Measurements from ENCODE around the gene ITGA8. TPM values are rescaled to one million over a fixed set of nuclear protein-coding genes. Genes with fewer than 3 reads are reported as not detected.

Gene ITGA8
- total RNA-seq, 3 donors from 2014 or later (not counting 1 experiment from before 2014, with no cell fraction given) = not detected

GRCh38 chr10:15738270-15738925, 18.7 kb upstream of the ITGA8 start:
- Mint-ChIP-seq H3K27ac (no peak overlapping the region), H3K9me3 (no peaks in the 10 kb centered on the region), H3K4me3 (no peak overlapping the region), H3K36me3 (no peaks in the 10 kb centered on the region), H3K27me3 (ENCODE audit: low read depth in 2 of 2) (peaks cover 0 to 15% of the 10 kb centered on the region in 2 donors), H3K4me1 (no peaks in the 10 kb centered on the region)
- WGBS (ENCODE audit: insufficient coverage) = 89% methylated on average over 10 of the region's 10 CpGs
- Histone ChIP-seq H3K9me3 (ENCODE audit: control insufficient read depth, insufficient read depth, low read length) (no peaks in the 10 kb centered on the region), H3K4me3 (ENCODE audit: low read length) (no peak overlapping the region), H3K4me1 (ENCODE audit: control insufficient read depth, insufficient read depth, low read length) (no peaks in the 10 kb centered on the region), H3K27ac (ENCODE audit: low read length) (no peak overlapping the region), H3K27me3 (ENCODE audit: control insufficient read depth, insufficient read depth, low read length) (no peaks in the 10 kb centered on the region), H3K36me3 (ENCODE audit: control insufficient read depth, insufficient read depth, low read length) (no peaks in the 10 kb centered on the region)
- no peak for TF ChIP-seq CTCF (IDR thresholded peaks at IDR 0.05)
- ATAC-seq (no peak), DNase-seq (no peak)
- intact Hi-C loops (cut with micrococcal nuclease) = no loop called here

- H3K4me1 ChIP-seq (ENCODE audit: control insufficient read depth, insufficient read depth, low read length) = no peaks in the 10 kb centered on the region
Observed at GRCh38 chr10:15737656-15738055, 17.9 kb upstream of the ITGA8 start.

GRCh38 chr10:15735763-15736162, 16.0 kb upstream of the ITGA8 start:
- Mint-ChIP-seq H3K36me3 (no peaks in the 10 kb centered on the region), H3K9me3 (no peaks in the 10 kb centered on the region), H3K4me3 (no peak overlapping the region), H3K27ac (no peak overlapping the region), H3K4me1 (no peaks in the 10 kb centered on the region), H3K27me3 (ENCODE audit: low read depth in 2 of 2) (peaks cover 0 to 10% of the 10 kb centered on the region in 2 donors)
- H3K4me3 ChIP-seq (ENCODE audit: low read length) = no peak overlapping the region
- DNase-seq (no peak), ATAC-seq (no peak)
- H3K4me1 ChIP-seq (ENCODE audit: control insufficient read depth, insufficient read depth, low read length) = no peaks in the 10 kb centered on the region
- intact Hi-C loops (cut with micrococcal nuclease) = no loop called here
- no peaks in the 10 kb centered on the region for H3K36me3 ChIP-seq (ENCODE audit: control insufficient read depth, insufficient read depth, low read length)
- TF ChIP-seq CTCF (IDR thresholded peaks at IDR 0.05) = no peak
- WGBS (ENCODE audit: insufficient coverage) = 67% methylated on average over 2 of the region's 4 CpGs
- H3K27ac ChIP-seq (ENCODE audit: low read length) = no peak overlapping the region
- no peaks in the 10 kb centered on the region for H3K9me3 ChIP-seq (ENCODE audit: control insufficient read depth, insufficient read depth, low read length)
- peaks cover 3% of the 10 kb centered on the region for H3K27me3 ChIP-seq (ENCODE audit: control insufficient read depth, insufficient read depth, low read length)

More at GRCh38 chr10:15737656-15738055, 17.9 kb upstream of the ITGA8 start:
- H3K4me3 ChIP-seq (ENCODE audit: low read length) = no peak overlapping the region
- ATAC-seq = no peak
- Mint-ChIP-seq H3K36me3 (no peaks in the 10 kb centered on the region), H3K27me3 (ENCODE audit: low read depth in 2 of 2) (peaks cover 0 to 13% of the 10 kb centered on the region in 2 donors), H3K4me1 (no peaks in the 10 kb centered on the region), H3K27ac (no peak overlapping the region), H3K4me3 (no peak overlapping the region), H3K9me3 (no peaks in the 10 kb centered on the region)
- TF ChIP-seq CTCF (IDR thresholded peaks at IDR 0.05) = no peak
- no peaks in the 10 kb centered on the region for H3K36me3 ChIP-seq (ENCODE audit: control insufficient read depth, insufficient read depth, low read length)
- H3K9me3 ChIP-seq (ENCODE audit: control insufficient read depth, insufficient read depth, low read length) = no peaks in the 10 kb centered on the region
- no CpG with 5 or more reads among the region's 5 CpGs for WGBS (ENCODE audit: insufficient coverage)
- no peak for DNase-seq
- no peak overlapping the region for H3K27ac ChIP-seq (ENCODE audit: low read length)
- no peaks in the 10 kb centered on the region for H3K27me3 ChIP-seq (ENCODE audit: control insufficient read depth, insufficient read depth, low read length)
- intact Hi-C loops (cut with micrococcal nuclease) = no loop called here

GRCh38 chr10:15730341-15730740, 10.6 kb upstream of the ITGA8 start:
- TF ChIP-seq CTCF (IDR thresholded peaks at IDR 0.05) = no peak

More at GRCh38 chr10:15730341-15730740, 10.6 kb upstream of the ITGA8 start:
- H3K36me3 Mint-ChIP-seq = no peaks in the 10 kb centered on the region
- Histone ChIP-seq H3K4me1 (ENCODE audit: control insufficient read depth, insufficient read depth, low read length) (no peaks in the 10 kb centered on the region), H3K36me3 (ENCODE audit: control insufficient read depth, insufficient read depth, low read length) (no peaks in the 10 kb centered on the region), H3K27me3 (ENCODE audit: control insufficient read depth, insufficient read depth, low read length) (peaks cover 5% of the 10 kb centered on the region), H3K9me3 (ENCODE audit: control insufficient read depth, insufficient read depth, low read length) (no peaks in the 10 kb centered on the region), H3K4me3 (ENCODE audit: low read length) (no peak overlapping the region), H3K27ac (ENCODE audit: low read length) (no peak overlapping the region)
- H3K4me1 Mint-ChIP-seq = no peaks in the 10 kb centered on the region
- peaks cover 0 to 2% of the 10 kb centered on the region in 2 donors for H3K9me3 Mint-ChIP-seq
- peaks cover 3 to 16% of the 10 kb centered on the region in 2 donors for H3K27me3 Mint-ChIP-seq (ENCODE audit: low read depth in 2 of 2)
- H3K27ac Mint-ChIP-seq = no peak overlapping the region
- no peak for ATAC-seq
- H3K4me3 Mint-ChIP-seq = no peak overlapping the region
- DNase-seq = no peak
- 100% methylated on average over 1 of the region's 2 CpGs for WGBS (ENCODE audit: insufficient coverage)
- intact Hi-C loops (cut with micrococcal nuclease) = no loop called here
